H1 (cell line): ENCODE measurements around the gene NDUFA6. TPM values are rescaled to one million over a fixed set of nuclear protein-coding genes. Genes with fewer than 3 reads are reported as not detected.
A peak's percentile ranks its signal among the peaks of the same experiment; 100 is the strongest.

Source experiments
- CTCF ChIA-PET: fragments of 300-600 bp; sonication (Branson Sonifier 250); formaldehyde crosslinking; loops from one replicate; lab custom pipeline; 2021; ENCODE audit not compliant: partially characterized antibody; lab: Charles Lee
- POLR2A ChIA-PET: fragments of 300-600 bp; sonication (Branson Sonifier 250); formaldehyde crosslinking; loops from one replicate; lab custom pipeline; 2021; ENCODE audit warnings: inconsistent platforms; ENCODE audit not compliant: partially characterized antibody; lab: Charles Lee
- DNase-seq, 2 experiments: peaks; one replicate each; pipeline versions ENCODE4 v3.0.0 to v3.0.0-alpha.2; 2010 to 2022; ENCODE audit warnings: low spot score in 2 of 2, low read depth in 1 of 2, mixed read lengths in 1 of 2
- FAIRE-seq: peaks from 2 replicates; lab custom pipeline; 2011; peaks lifted over from hg19 to GRCh38; lab: Jason Lieb, UNC
- H2AFZ ChIP-seq: 2 replicates; pipeline ENCODE4 v1.8.1; 2012; ENCODE audit warnings: low read length, inconsistent platforms
- H2AK5ac ChIP-seq: 2 replicates; pipeline ENCODE4 v1.6.1; 2013; ENCODE audit warnings: low read depth, low read length
- H2BK120ac ChIP-seq: replicated peaks from 2 replicates; pipeline ENCODE3; 2013; ENCODE audit warnings: low read depth, low read length, inconsistent platforms
- H2BK12ac ChIP-seq: 2 replicates; pipeline ENCODE4 v1.6.1; 2013; ENCODE audit warnings: low read depth, low read length
- H2BK15ac ChIP-seq: 2 replicates; pipeline ENCODE4 v1.6.1; 2013; ENCODE audit warnings: low read length
- H2BK20ac ChIP-seq: 2 replicates; pipeline ENCODE4 v1.6.1; 2013; ENCODE audit warnings: low read length
- H2BK5ac ChIP-seq: 2 replicates; pipeline ENCODE4 v1.6.1; 2013; ENCODE audit warnings: low read depth, low read length
- H3K14ac ChIP-seq: 2 replicates; pipeline ENCODE4 v1.6.1; 2013; ENCODE audit warnings: inconsistent platforms; ENCODE audit not compliant: insufficient read length
- H3K18ac ChIP-seq: 2 replicates; pipeline ENCODE4 v1.6.1; 2013; ENCODE audit warnings: low read length; ENCODE audit errors: extremely low read depth
- H3K23ac ChIP-seq: 2 replicates; pipeline ENCODE4 v1.6.1; 2013; ENCODE audit warnings: inconsistent platforms; ENCODE audit not compliant: insufficient read length
- H3K23me2 ChIP-seq: 2 replicates; pipeline ENCODE4 v1.6.1; 2013; ENCODE audit warnings: low read depth, low read length
- H3K27ac ChIP-seq: 2 replicates; pipeline ENCODE4 v1.6.1; 2011; ENCODE audit warnings: low read depth, low read length, inconsistent platforms
- H3K27me3 ChIP-seq, 4 experiments: replicated peaks in 1 of 4; 1 replicate in 1 of 4; 2 replicates in 3 of 4; pipeline versions ENCODE4 v1.6.1 to v1.8.1; 2011 to 2013; ENCODE audit warnings: low read length in 3 of 4, mild to moderate bottlenecking in 3 of 4, inconsistent platforms in 2 of 4, mixed read lengths in 2 of 4, moderate library complexity in 1 of 4; ENCODE audit not compliant: control insufficient read depth in 3 of 4, insufficient read depth in 3 of 4; ENCODE audit errors: extremely low read depth in 1 of 4
- H3K36me3 ChIP-seq, 4 experiments: 2 replicates each; pipeline versions ENCODE4 v1.6.1 to v1.8.1; 2011 to 2013; ENCODE audit warnings: mild to moderate bottlenecking in 4 of 4, low read length in 3 of 4, moderate library complexity in 2 of 4, control low read depth in 1 of 4, inconsistent platforms in 1 of 4; ENCODE audit not compliant: insufficient read depth in 4 of 4, control insufficient read depth in 2 of 4
- H3K4ac ChIP-seq: replicated peaks from 2 replicates; pipeline ENCODE3; 2013; ENCODE audit warnings: low read length, low read depth, mixed read lengths, inconsistent platforms; ENCODE audit not compliant: insufficient read length
- H3K4me1 ChIP-seq, 4 experiments: replicated peaks in 1 of 4; 1 replicate in 1 of 4; 2 replicates in 3 of 4; pipeline versions ENCODE4 v1.6.1 to v1.8.1; 2011 to 2013; ENCODE audit warnings: low read length in 3 of 4, inconsistent platforms in 2 of 4, mixed read lengths in 1 of 4; ENCODE audit not compliant: insufficient read depth in 4 of 4, control insufficient read depth in 3 of 4
- H3K4me2 ChIP-seq, 2 experiments: 2 replicates each; pipeline versions ENCODE4 v1.6.1 to v1.8.1; 2011 to 2013; ENCODE audit warnings: low read depth in 2 of 2, low read length in 2 of 2, control low read depth in 1 of 2, inconsistent platforms in 1 of 2, mild to moderate bottlenecking in 1 of 2; ENCODE audit not compliant: insufficient read depth in 1 of 2
- H3K4me3 ChIP-seq, 4 experiments: fragments of 200-600, 300-600 bp in 1 of 4; sonication (generic), shearing (Covaris generic), sonication (Bioruptor Twin) in 1 of 4; 2 replicates each; pipeline versions ENCODE4 v1.5.1 to v1.8.1; 2011 to 2016; ENCODE audit warnings: low read length in 4 of 4, low read depth in 3 of 4, control low read depth in 2 of 4, inconsistent platforms in 2 of 4, mild to moderate bottlenecking in 2 of 4, mixed read lengths in 1 of 4, moderate library complexity in 1 of 4; ENCODE audit not compliant: insufficient read depth in 2 of 4; ENCODE audit errors: extremely low read depth in 1 of 4
- H3K56ac ChIP-seq: replicated peaks from 2 replicates; pipeline ENCODE3; 2013; ENCODE audit warnings: low read depth, mild to moderate bottlenecking, mixed read lengths, low read length, inconsistent platforms; ENCODE audit not compliant: insufficient read length
- H3K79me1 ChIP-seq: 2 replicates; pipeline ENCODE4 v1.6.1; 2013; ENCODE audit warnings: low read depth, low read length, control low read depth
- H3K79me2 ChIP-seq, 2 experiments: 2 replicates each; pipeline versions ENCODE4 v1.6.1 to v1.8.1; 2012 to 2013; ENCODE audit warnings: low read length in 2 of 2, mild to moderate bottlenecking in 2 of 2, inconsistent platforms in 1 of 2; ENCODE audit not compliant: insufficient read depth in 2 of 2, control insufficient read depth in 1 of 2
- H3K9ac ChIP-seq, 4 experiments: replicated peaks in 1 of 4; 1 replicate in 1 of 4; 2 replicates in 3 of 4; pipeline versions ENCODE4 v1.6.1 to v1.8.1; 2011 to 2013; ENCODE audit warnings: low read depth in 3 of 4, low read length in 3 of 4, control low read depth in 2 of 4, mild to moderate bottlenecking in 2 of 4, moderate library complexity in 2 of 4, inconsistent platforms in 1 of 4; ENCODE audit errors: extremely low read depth in 1 of 4
- H3K9me3 ChIP-seq, 2 experiments: 2 replicates each; pipeline versions ENCODE4 v1.6.1 to v1.8.1; 2012 to 2013; ENCODE audit warnings: mild to moderate bottlenecking in 2 of 2, moderate library complexity in 2 of 2, control low read depth in 1 of 2, inconsistent platforms in 1 of 2, low read depth in 1 of 2, low read length in 1 of 2, mixed read lengths in 1 of 2; ENCODE audit not compliant: insufficient read depth in 2 of 2
- H4K20me1 ChIP-seq, 2 experiments: replicated peaks in 1 of 2; 2 replicates each; pipeline versions ENCODE3 to v1.8.1; 2011 to 2013; ENCODE audit warnings: inconsistent platforms in 2 of 2, low read length in 2 of 2, mild to moderate bottlenecking in 1 of 2; ENCODE audit not compliant: insufficient read depth in 2 of 2, control insufficient read depth in 1 of 2
- H4K5ac ChIP-seq: 2 replicates; pipeline ENCODE4 v1.6.1; 2013; ENCODE audit warnings: low read length, low read depth, mixed read lengths, inconsistent platforms; ENCODE audit not compliant: insufficient read length
- H4K8ac ChIP-seq: 2 replicates; pipeline ENCODE4 v1.8.0; 2013; ENCODE audit warnings: mild to moderate bottlenecking, moderate library complexity, low read length, inconsistent platforms; ENCODE audit not compliant: insufficient read depth; ENCODE audit errors: extremely low read depth
- H4K91ac ChIP-seq: replicated peaks from 2 replicates; pipeline ENCODE3; 2013; ENCODE audit warnings: low read length, mixed read lengths, inconsistent platforms; ENCODE audit not compliant: insufficient read length
- CBX8 ChIP-seq: fragments of 300-800, 300-1000 bp; sonication (generic); IDR thresholded peaks from 2 replicates; pipeline ENCODE4 v1.7.1; 2016; ENCODE audit warnings: low read depth, low read length, borderline replicate concordance
- EGR1 ChIP-seq: IDR thresholded peaks from 2 replicates; pipeline ENCODE4 v1.6.1; 2011; ENCODE audit warnings: low read depth, low read length, borderline replicate concordance
- EP300 ChIP-seq, 2 experiments: IDR thresholded peaks; 1 replicate in 1 of 2; 2 replicates in 1 of 2; pipeline ENCODE4 v1.6.1; 2011 to 2012; ENCODE audit warnings: low read depth in 2 of 2, low read length in 2 of 2, mild to moderate bottlenecking in 2 of 2, borderline replicate concordance in 1 of 2, inconsistent platforms in 1 of 2, moderate library complexity in 1 of 2
- EZH2 ChIP-seq: fragments of 200-600 bp; sonication (generic); IDR thresholded peaks from 2 replicates; pipeline ENCODE4 v1.7.1; 2012; ENCODE audit warnings: low read depth, mild to moderate bottlenecking, moderate library complexity, low read length, inconsistent platforms; ENCODE audit not compliant: severe bottlenecking
- HDAC6 ChIP-seq: IDR thresholded peaks from one replicate; pipeline ENCODE4 v1.7.1; 2012; ENCODE audit warnings: low read depth, mild to moderate bottlenecking, inconsistent platforms, low read length, moderate library complexity
- KDM1A ChIP-seq: fragments of 200-600, 300-600 bp; sonication (generic); IDR thresholded peaks from 2 replicates; pipeline ENCODE4 v1.7.1; 2016; ENCODE audit warnings: mild to moderate bottlenecking, low read length, borderline replicate concordance
- PHF8 ChIP-seq: fragments of 200-600 bp; sonication (generic); conservative IDR thresholded peaks from 2 replicates; pipeline ENCODE4 v1.7.1; 2012; ENCODE audit warnings: low read depth, mild to moderate bottlenecking, inconsistent platforms, low read length, moderate library complexity
- POU5F1 ChIP-seq: IDR thresholded peaks from 2 replicates; pipeline ENCODE4 v1.6.1; 2011; ENCODE audit warnings: low read depth, mild to moderate bottlenecking, low read length, moderate library complexity
- RBBP5 ChIP-seq: IDR thresholded peaks from 2 replicates; pipeline ENCODE4 v1.7.1; 2012; ENCODE audit warnings: low read depth, mild to moderate bottlenecking, inconsistent platforms, low read length, moderate library complexity, borderline replicate concordance
- SIRT6 ChIP-seq: IDR thresholded peaks from one replicate; pipeline ENCODE4 v1.7.1; 2012; ENCODE audit warnings: low read length, inconsistent platforms
- SRF ChIP-seq: IDR thresholded peaks from 2 replicates; pipeline ENCODE4 v1.6.1; 2011; ENCODE audit warnings: mild to moderate bottlenecking, low read depth, low read length, moderate library complexity
- TBP ChIP-seq: IDR thresholded peaks from 2 replicates; pipeline ENCODE4 v1.6.1; 2011; ENCODE audit warnings: low read depth, low read length, improper control_type of control experiment
- WGBS, 2 experiments: shearing (Covaris generic) in 1 of 2; methylation state at CpG; one replicate each; pipeline versions ENCODE4 v1.1.6 to v1.1.7; 2013 to 2015; ENCODE audit warnings: low lambda C conversion rate in 2 of 2, mixed read lengths in 2 of 2, inconsistent platforms in 1 of 2, low coverage in 1 of 2, missing lambda C conversion rate in 1 of 2; ENCODE audit not compliant: insufficient replicate concordance in 2 of 2, insufficient coverage in 1 of 2, insufficient read length in 1 of 2; ENCODE audit errors: extremely low coverage in 1 of 2, missing lambda C conversion rate in 1 of 2; 5-methylcytosine and 5-hydroxymethylcytosine counted together
- polyA plus RNA-seq, 7 experiments: library from polyadenylated mRNA; depleted of rRNA in 3 of 7; stranded (reverse) in 5 of 7; unstranded in 2 of 7; fragments of >200 nt in 5 of 7; fragments of 200-250 nt in 2 of 7; gene quantifications; 1 replicate in 5 of 7; 2 replicates in 1 of 7; 4 replicates in 1 of 7; pipeline versions ENCODE4 v1.2.1 to v1.2.3, GENCODE V29; 2011 to 2013; ENCODE audit warnings: missing spikeins in 2 of 7, mixed read lengths in 2 of 7
- total RNA-seq: library from RNA; stranded (reverse); fragmentation: NEBNext Ultra II Directional; extraction: Animal tissue kit (Norgen Biotek cat#: 25700); gene quantifications from 2 replicates; pipeline ENCODE4 v1.2.1, GENCODE V29; 2021
- TF ChIP-seq, protein P1 (sequence below): IDR thresholded peaks from 2 replicates; pipeline ENCODE4 v1.6.1; 2012; ENCODE audit warnings: inconsistent platforms

The NDUFA6 gene
- total and polyA plus RNA-seq, 2 of the 8 experiments (the other 6 are each of a cell fraction or from before 2014, with no cell fraction given) = 76.2 to 105 TPM

- peaks cover 2 to 24% (median 11%) of the 10 kb centered on the region in 4 experiments for H3K4me1 ChIP-seq
- POLR2A ChIA-PET = interaction anchor here (8.9 kb wide), 1 partner anchor 17 kb away, joined by 94 read pairs; the partner anchor contains the start of gene NDUFA6
- H2BK120ac ChIP-seq = no peak overlapping the region
- H3K23ac ChIP-seq = no peak overlapping the region
- no peak overlapping the region for H2BK15ac ChIP-seq
- no peaks in the 10 kb centered on the region for H3K79me1 ChIP-seq
- H4K8ac ChIP-seq = peak overlapping the region; percentile 82; the same call in 1 of the 2 replicates
- no peaks in the 10 kb centered on the region for H4K20me1 ChIP-seq
- H2AK5ac ChIP-seq = no peak overlapping the region
- CTCF ChIA-PET = interaction anchor here (0.6 kb wide), 1 partner anchor 157 kb away, joined by 3 read pairs; no protein-coding TSS in a partner anchor
- H3K56ac ChIP-seq = no peak overlapping the region
- H3K4me3 ChIP-seq = peak overlapping the region in 1 of 4 experiments; percentile 60; a peak in 2 of 8 replicates
- H2BK12ac ChIP-seq = no peak overlapping the region
- no peaks in the 10 kb centered on the region for H3K79me2 ChIP-seq
- no peak overlapping the region for H2AFZ ChIP-seq
- H3K14ac ChIP-seq = no peak overlapping the region
- DNase-seq = no peak
- peak overlapping the region; percentile 32 for H3K18ac ChIP-seq
- no peaks in the 10 kb centered on the region for H3K9me3 ChIP-seq
- no peak overlapping the region for H4K5ac ChIP-seq
- peaks cover 0 to 9% (median 4%) of the 10 kb centered on the region in 4 experiments; a peak in 2 of 7 replicates for H3K27me3 ChIP-seq
- no peak overlapping the region for H3K4ac ChIP-seq
- WGBS, 2 experiments = 78% methylated on average over 11 of the region's 14 CpGs; no CpG with 5 or more reads in 1 of the 2 experiments
- H2BK20ac ChIP-seq = no peak overlapping the region
- 0 out of 8 replicates have a peak, but pooled peaks cover 0 to 3% (median 0%) of the 10 kb centered on the region in 4 experiments for H3K36me3 ChIP-seq
- peak overlapping the region; percentile 60; the same call in 1 of the 2 replicates for H2BK5ac ChIP-seq
- no peak overlapping the region for H3K27ac ChIP-seq
- peak overlapping the region; percentile 41 to 73; a peak in 3 of 4 replicates for H3K4me2 ChIP-seq
- H4K91ac ChIP-seq = peak overlapping the region; percentile 7
- no peak overlapping the region; a peak in 1 of 7 replicates for H3K9ac ChIP-seq
- H3K23me2 ChIP-seq = peaks cover 8% of the 10 kb centered on the region; the same call in 1 of the 2 replicates
- FAIRE-seq = no peak
- TF ChIP-seq RBBP5 (no peak), SRF (no peak), CBX8 (no peak), EP300 (IDR thresholded peaks at IDR 0.05; ENCODE audit: borderline replicate concordance in 1 of 2, low read depth in 2 of 2, low read length in 2 of 2) (no peak), TBP (no peak), KDM1A (no peak), EGR1 (no peak), SIRT6 (no peak), POU5F1 (no peak), PHF8 (no peak), EZH2 (no peak), HDAC6 (no peak)
- TF ChIP-seq, protein P1, sequence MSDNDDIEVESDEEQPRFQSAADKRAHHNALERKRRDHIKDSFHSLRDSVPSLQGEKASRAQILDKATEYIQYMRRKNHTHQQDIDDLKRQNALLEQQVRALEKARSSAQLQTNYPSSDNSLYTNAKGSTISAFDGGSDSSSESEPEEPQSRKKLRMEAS = no peak
Measured at GRCh38 chr22:42073621-42074041, 16.9 kb downstream of the NDUFA6 start.
